Fibroblast of upper back skin (primary cell): ENCODE data around the gene CKS2.
"Not testable (repeated sequence)": the region's sequence is repeated elsewhere in the genome, so short reads cannot be mapped to it uniquely, and the experiment has no call there.

Source experiments
- DNase-seq: peaks from one replicate; pipeline ENCODE4 v3.0.0-alpha.2; 2013

CKS2 gene

GRCh38 chr9:89310475-89311345 is at the start of gene CKS2:
Gene CKS2, plus strand, starts transcription at chr9:89311195. Its CDS starts 98 bp downstream, at chr9:89311293.
- peak; percentile 100 for DNase-seq

- no peak for DNase-seq
Measured at GRCh38 chr9:89273528-89274279, 37.3 kb upstream of the CKS2 start.

- peak; percentile 69 for DNase-seq
Measured at GRCh38 chr9:89274838-89275237, 36.2 kb upstream of the CKS2 start.

- DNase-seq: not testable (repeated sequence)
Measured at GRCh38 chr9:89276040-89276439, 35.0 kb upstream of the CKS2 start.

GRCh38 chr9:89277043-89277442 is 34.0 kb upstream of the CKS2 start:
- no peak for DNase-seq

GRCh38 chr9:89277454-89277853 is 33.5 kb upstream of the CKS2 start:
- no peak for DNase-seq

- no peak for DNase-seq
Measured at GRCh38 chr9:89278551-89278950, 32.4 kb upstream of the CKS2 start.

- DNase-seq: peak; percentile 69
Measured at GRCh38 chr9:89278997-89279739, 31.8 kb upstream of the CKS2 start.

GRCh38 chr9:89281106-89281505 is 29.9 kb upstream of the CKS2 start:
- no peak for DNase-seq

- DNase-seq: not testable (repeated sequence)
Measured at GRCh38 chr9:89282248-89282968, 28.6 kb upstream of the CKS2 start.

GRCh38 chr9:89284076-89284475 is 26.9 kb upstream of the CKS2 start:
- DNase-seq: no peak

GRCh38 chr9:89291741-89292140 is 19.3 kb upstream of the CKS2 start:
- DNase-seq: no peak

GRCh38 chr9:89293014-89293413 is 18.0 kb upstream of the CKS2 start:
- DNase-seq: no peak

GRCh38 chr9:89295400-89295799 is 15.6 kb upstream of the CKS2 start:
- no peak for DNase-seq

- not testable (repeated sequence) for DNase-seq
Measured at GRCh38 chr9:89301996-89302395, 9.0 kb upstream of the CKS2 start.

- no peak for DNase-seq
Measured at GRCh38 chr9:89304020-89304833, 6.8 kb upstream of the CKS2 start.

- DNase-seq: no peak
Measured at GRCh38 chr9:89304834-89305188, 6.2 kb upstream of the CKS2 start.

- DNase-seq: no peak
Measured at GRCh38 chr9:89305868-89306267, 5.1 kb upstream of the CKS2 start.

- DNase-seq: no peak
Measured at GRCh38 chr9:89309166-89309565, 1.8 kb upstream of the CKS2 start.

GRCh38 chr9:89309608-89310474 is 1.2 kb upstream of the CKS2 start:
- no peak for DNase-seq
